Memory B cell (primary cell): ENCODE measurements around the gene CCDC82.
A peak's percentile ranks its signal among the peaks of the same experiment; 100 is the strongest.
"Not testable (repeated sequence)": the region's sequence is repeated elsewhere in the genome, so short reads cannot be mapped to it uniquely, and the experiment has no call there.

Experiments
- ATAC-seq: fragments of 150-1000 bp; cut with Tn5 transposase; 2 replicates; pipeline ENCODE4 v1.10.0; 2021; ENCODE audit warnings: low read depth, mild to moderate bottlenecking, moderate library complexity
- DNase-seq, 2 donors: peaks; one replicate each; pipeline ENCODE4 v3.0.0; 2022; ENCODE audit warnings: low spot score in 2 of 2
- H3K27ac Mint-ChIP-seq: one replicate; pipeline ENCODE4 v1.8.0; 2022; ENCODE audit warnings: mild to moderate bottlenecking, moderate library complexity, mixed read lengths
- H3K27me3 Mint-ChIP-seq: one replicate; pipeline ENCODE4 v1.8.0; 2022; ENCODE audit warnings: mixed read lengths
- H3K36me3 Mint-ChIP-seq: one replicate; pipeline ENCODE4 v1.8.0; 2022; ENCODE audit warnings: mild to moderate bottlenecking, mixed read lengths
- H3K4me1 Mint-ChIP-seq: one replicate; pipeline ENCODE4 v1.8.0; 2022; ENCODE audit warnings: mixed read lengths
- H3K4me3 Mint-ChIP-seq: one replicate; pipeline ENCODE4 v1.8.0; 2022; ENCODE audit warnings: mild to moderate bottlenecking, moderate library complexity, mixed read lengths
- H3K9me3 Mint-ChIP-seq: one replicate; pipeline ENCODE4 v1.8.0; 2022; ENCODE audit warnings: mixed read lengths

The CCDC82 gene

GRCh38 chr11:96389720-96390487 is at the start of gene CCDC82, which contains the start of gene JRKL:
CCDC82 (minus strand) TSS chr11:96389912; CDS start chr11:96384747, 5,165 bp downstream.
JRKL (plus strand) TSS chr11:96390013; CDS start chr11:96390650, 637 bp downstream.
- peak; percentile 94 for ATAC-seq
- Mint-ChIP-seq H3K36me3 (peaks cover 3% of the 10 kb centered on the region), H3K27ac (peak within 1 kb of the TSS; percentile 80), H3K4me3 (peak within 1 kb of the TSS; percentile 92), H3K4me1 (peaks cover 13% of the 10 kb centered on the region), H3K9me3 (no peaks in the 10 kb centered on the region), H3K27me3 (no peaks in the 10 kb centered on the region)
- DNase-seq: peak; percentile 97 to 98

DNA sequence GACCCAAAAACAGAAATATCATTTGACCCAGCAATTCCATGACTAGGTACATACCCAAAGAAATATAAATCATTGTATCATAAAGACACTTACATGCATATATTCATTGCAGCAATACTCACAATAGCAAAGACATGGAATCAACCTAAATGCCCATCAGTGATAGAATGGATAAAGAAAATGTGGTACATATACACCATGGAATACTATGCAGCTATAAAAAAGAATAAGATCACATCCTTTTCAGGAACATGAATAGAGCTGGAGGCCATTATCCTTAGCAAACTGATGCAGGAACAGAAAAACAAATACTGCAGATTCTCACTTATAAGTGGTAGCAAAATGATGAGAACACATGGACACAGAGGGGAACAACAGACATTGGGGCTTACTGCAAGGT is 42.9 kb upstream of the CCDC82 start:
- ATAC-seq, H3K4me1 Mint-ChIP-seq, H3K27ac Mint-ChIP-seq, DNase-seq, H3K36me3 Mint-ChIP-seq, H3K4me3 Mint-ChIP-seq, H3K9me3 Mint-ChIP-seq, H3K27me3 Mint-ChIP-seq: not testable (repeated sequence)

- ATAC-seq: no peak
- Mint-ChIP-seq H3K9me3 (peaks cover 6% of the 10 kb centered on the region), H3K27me3 (peaks cover 3% of the 10 kb centered on the region), H3K4me3 (no peak overlapping the region), H3K4me1 (no peaks in the 10 kb centered on the region), H3K36me3 (no peaks in the 10 kb centered on the region), H3K27ac (no peak overlapping the region)
- DNase-seq: no peak
Measured at GRCh38 chr11:96430668-96431067, 41.0 kb upstream of the CCDC82 start.

DNA sequence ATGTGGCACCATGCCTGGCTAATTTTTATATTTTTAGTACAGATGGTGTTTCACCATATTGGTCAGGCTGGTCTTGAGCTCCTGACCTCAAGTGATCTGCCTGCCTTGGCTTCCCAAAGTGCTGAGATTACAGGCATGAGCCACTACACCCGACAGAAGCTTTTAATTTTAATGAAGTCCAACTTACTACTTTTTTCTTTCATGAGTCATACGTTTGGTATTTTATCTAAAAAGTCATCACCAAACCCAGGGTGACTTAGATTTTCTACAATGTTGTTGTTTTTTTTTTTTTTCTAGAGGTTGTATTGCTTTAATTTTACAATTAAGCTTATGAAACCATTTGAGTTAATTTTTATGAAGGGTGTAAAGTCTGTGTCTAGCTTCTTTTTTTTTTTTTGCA is 35.0 kb upstream of the CCDC82 start:
- Mint-ChIP-seq H3K4me1 (no peaks in the 10 kb centered on the region), H3K36me3 (no peaks in the 10 kb centered on the region), H3K4me3 (no peak overlapping the region), H3K27me3 (peaks cover 5% of the 10 kb centered on the region), H3K9me3 (no peaks in the 10 kb centered on the region), H3K27ac (no peak overlapping the region)
- no peak for ATAC-seq
- DNase-seq: no peak

- H3K27me3 Mint-ChIP-seq: peaks cover 20% of the 10 kb centered on the region
- no peaks in the 10 kb centered on the region for H3K36me3 Mint-ChIP-seq
- no peak overlapping the region for H3K4me3 Mint-ChIP-seq
- no peaks in the 10 kb centered on the region for H3K4me1 Mint-ChIP-seq
- ATAC-seq: no peak
- no peaks in the 10 kb centered on the region for H3K9me3 Mint-ChIP-seq
- no peak for DNase-seq
- no peak overlapping the region for H3K27ac Mint-ChIP-seq
Measured at GRCh38 chr11:96413408-96413807, 23.7 kb upstream of the CCDC82 start.

GRCh38 chr11:96412761-96413381 is 23.2 kb upstream of the CCDC82 start:
- Mint-ChIP-seq H3K27ac (no peak overlapping the region), H3K27me3 (peaks cover 18% of the 10 kb centered on the region), H3K36me3 (no peaks in the 10 kb centered on the region), H3K9me3 (no peaks in the 10 kb centered on the region), H3K4me3 (no peak overlapping the region), H3K4me1 (no peaks in the 10 kb centered on the region)
- ATAC-seq (no peak), DNase-seq (no peak)

DNA sequence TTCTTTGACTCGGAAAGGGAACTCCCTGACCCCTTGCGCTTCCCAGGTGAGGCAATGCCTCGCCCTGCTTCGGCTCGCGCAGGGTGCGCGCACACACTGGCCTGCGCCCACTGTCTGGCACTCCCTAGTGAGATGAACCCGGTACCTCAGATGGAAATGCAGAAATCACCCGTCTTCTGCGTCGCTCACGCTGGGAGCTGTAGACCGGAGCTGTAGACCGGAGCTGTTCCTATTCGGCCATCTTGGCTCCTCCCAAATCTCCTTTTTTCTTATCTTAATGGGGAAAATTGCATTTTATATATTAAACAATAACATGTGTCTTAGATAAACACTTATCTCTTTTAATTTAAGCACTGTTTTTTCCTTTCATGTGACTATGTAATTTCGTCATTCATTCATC is 21.7 kb upstream of the CCDC82 start:
- H3K36me3 Mint-ChIP-seq: not testable (repeated sequence)

GRCh38 chr11:96400697-96401096 is 11.0 kb upstream of the CCDC82 start:
- Mint-ChIP-seq H3K27me3 (peaks cover 2% of the 10 kb centered on the region), H3K9me3 (no peaks in the 10 kb centered on the region)

More for the DNA sequence above, 21.7 kb upstream of the CCDC82 start:
- not testable (repeated sequence) for H3K9me3 Mint-ChIP-seq, ATAC-seq, DNase-seq, H3K4me1 Mint-ChIP-seq, H3K27ac Mint-ChIP-seq
- peak overlapping the region; percentile 37 for H3K4me3 Mint-ChIP-seq
- peaks cover 16% of the 10 kb centered on the region for H3K27me3 Mint-ChIP-seq

DNA sequence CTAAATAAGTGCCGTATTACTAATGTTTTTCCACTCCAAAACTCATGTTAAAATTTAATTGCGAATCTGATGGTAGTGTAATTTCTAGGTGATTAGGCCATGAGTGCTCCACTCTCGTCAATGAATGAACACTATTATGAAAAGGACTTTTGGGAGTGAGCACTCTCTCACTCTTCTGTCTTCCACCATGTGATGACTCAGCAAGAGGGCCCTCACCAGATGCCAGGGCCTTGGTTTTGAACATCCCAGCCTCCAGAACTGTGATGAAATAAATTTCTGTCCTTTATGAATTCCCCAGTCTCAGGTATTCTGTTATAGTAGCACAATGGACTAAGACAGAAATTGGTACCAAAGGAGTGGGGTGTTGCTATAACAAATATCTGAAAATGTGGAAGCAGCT is 8.2 kb upstream of the CCDC82 start:
- Mint-ChIP-seq H3K36me3 (no peaks in the 10 kb centered on the region), H3K27ac (no peak overlapping the region), H3K27me3 (peaks cover under 1% of the 10 kb centered on the region), H3K4me1 (no peaks in the 10 kb centered on the region), H3K9me3 (no peaks in the 10 kb centered on the region), H3K4me3 (no peak overlapping the region)
- DNase-seq (no peak), ATAC-seq (no peak)

More at GRCh38 chr11:96400697-96401096, 11.0 kb upstream of the CCDC82 start:
- H3K27ac Mint-ChIP-seq: no peak overlapping the region
- no peak for DNase-seq
- no peak overlapping the region for H3K4me3 Mint-ChIP-seq
- no peak for ATAC-seq
- no peaks in the 10 kb centered on the region for H3K36me3 Mint-ChIP-seq
- no peaks in the 10 kb centered on the region for H3K4me1 Mint-ChIP-seq

DNA sequence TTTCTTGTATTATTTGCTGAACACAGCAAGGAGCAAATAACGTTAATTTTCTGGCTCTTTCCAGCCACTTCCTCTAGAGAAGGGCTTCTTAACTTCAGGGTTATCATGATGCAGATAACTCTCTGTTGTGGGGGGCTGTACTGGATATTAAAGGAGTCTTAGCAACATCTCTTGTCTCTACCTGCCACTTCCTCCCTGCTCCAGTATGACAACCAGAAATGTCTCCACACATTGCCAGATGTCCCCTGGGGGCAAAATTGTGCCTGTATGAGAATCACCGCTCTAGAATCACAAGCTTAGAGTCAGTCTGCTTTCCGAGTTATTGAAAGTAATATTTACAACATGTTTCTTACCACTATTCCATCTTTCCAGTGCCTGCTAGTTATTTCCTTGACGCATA is 6.9 kb upstream of the CCDC82 start:
- H3K4me1 Mint-ChIP-seq: no peaks in the 10 kb centered on the region
- H3K9me3 Mint-ChIP-seq: no peaks in the 10 kb centered on the region
- no peak overlapping the region for H3K4me3 Mint-ChIP-seq
- H3K36me3 Mint-ChIP-seq: no peaks in the 10 kb centered on the region
- H3K27me3 Mint-ChIP-seq: no peaks in the 10 kb centered on the region
- no peak overlapping the region for H3K27ac Mint-ChIP-seq
- ATAC-seq (no peak), DNase-seq (no peak)

DNA sequence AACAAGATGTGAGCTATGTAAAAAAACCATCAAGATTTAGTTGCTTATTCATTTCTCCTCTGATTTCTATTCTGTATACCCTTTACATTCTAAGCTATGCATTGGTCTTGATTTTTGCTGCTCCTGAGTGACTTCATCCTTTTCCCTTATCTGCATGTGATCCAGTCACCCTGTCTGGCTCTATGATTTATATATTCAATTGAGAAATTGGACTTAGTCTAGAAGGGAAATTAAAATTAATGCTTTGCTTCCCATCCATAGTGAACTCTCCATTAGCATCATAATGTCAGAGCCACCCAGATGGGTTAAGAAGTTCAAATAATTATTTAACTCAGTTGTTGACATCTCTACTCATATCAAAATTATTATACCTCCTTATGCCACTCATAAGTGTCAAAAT is 5.1 kb upstream of the CCDC82 start:
- H3K4me3 Mint-ChIP-seq: no peak overlapping the region
- peaks cover 4% of the 10 kb centered on the region for H3K4me1 Mint-ChIP-seq
- no peaks in the 10 kb centered on the region for H3K36me3 Mint-ChIP-seq
- H3K27ac Mint-ChIP-seq: no peak overlapping the region
- ATAC-seq (no peak), DNase-seq (no peak)
- no peaks in the 10 kb centered on the region for H3K9me3 Mint-ChIP-seq
- no peaks in the 10 kb centered on the region for H3K27me3 Mint-ChIP-seq

DNA sequence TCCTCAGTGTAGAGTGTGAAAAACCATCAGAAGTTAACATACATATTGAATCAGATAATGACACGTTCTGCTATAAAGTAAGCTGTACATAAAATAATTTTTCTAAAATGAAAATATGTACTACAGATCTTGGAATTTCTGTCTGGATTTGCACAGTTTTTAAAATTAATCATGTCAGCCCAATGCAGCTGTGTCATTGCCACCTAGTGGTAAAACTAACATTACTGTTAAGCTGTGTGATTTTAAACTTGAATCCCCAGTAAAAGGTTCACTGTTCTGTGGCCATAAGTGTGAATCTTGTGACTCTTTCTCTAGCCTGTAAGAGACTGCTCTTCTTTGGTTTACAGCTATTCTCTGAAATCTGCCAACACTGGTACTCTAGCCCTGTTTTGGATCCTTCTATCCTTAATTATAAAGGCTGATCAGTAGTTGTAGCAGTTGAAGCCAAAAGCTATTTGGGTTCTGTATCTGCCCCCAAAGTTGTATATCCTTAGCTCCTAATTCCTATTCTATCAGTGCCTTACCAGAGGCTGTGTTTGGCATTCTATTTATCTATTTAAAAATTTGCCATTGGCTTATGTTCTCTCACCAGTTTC is 4.1 kb upstream of the CCDC82 start:
- Mint-ChIP-seq H3K36me3 (no peaks in the 10 kb centered on the region), H3K4me1 (peaks cover 5% of the 10 kb centered on the region), H3K4me3 (no peak overlapping the region), H3K9me3 (no peaks in the 10 kb centered on the region), H3K27me3 (no peaks in the 10 kb centered on the region), H3K27ac (no peak overlapping the region)
- ATAC-seq (no peak), DNase-seq (peak in 1 of 2 donors; percentile 21)

- Mint-ChIP-seq H3K27me3 (no peaks in the 10 kb centered on the region), H3K36me3 (no peaks in the 10 kb centered on the region), H3K4me1 (peaks cover 10% of the 10 kb centered on the region), H3K27ac (peak overlapping the region; percentile 66), H3K4me3 (no peak overlapping the region), H3K9me3 (no peaks in the 10 kb centered on the region)
- no peak for ATAC-seq
- DNase-seq: no peak
Measured at GRCh38 chr11:96391698-96392307, 2.1 kb upstream of the CCDC82 start.

- no peaks in the 10 kb centered on the region for H3K36me3 Mint-ChIP-seq
- no peaks in the 10 kb centered on the region for H3K27me3 Mint-ChIP-seq
- ATAC-seq: no peak
- H3K4me1 Mint-ChIP-seq: peaks cover 10% of the 10 kb centered on the region
- H3K4me3 Mint-ChIP-seq: peak overlapping the region; percentile 92
- no peak for DNase-seq
- no peaks in the 10 kb centered on the region for H3K9me3 Mint-ChIP-seq
- H3K27ac Mint-ChIP-seq: peak overlapping the region; percentile 80
Measured at GRCh38 chr11:96390488-96390792, 728 bp upstream of the CCDC82 start.
